ENCODE measurements around the gene MAST1.

DNA sequence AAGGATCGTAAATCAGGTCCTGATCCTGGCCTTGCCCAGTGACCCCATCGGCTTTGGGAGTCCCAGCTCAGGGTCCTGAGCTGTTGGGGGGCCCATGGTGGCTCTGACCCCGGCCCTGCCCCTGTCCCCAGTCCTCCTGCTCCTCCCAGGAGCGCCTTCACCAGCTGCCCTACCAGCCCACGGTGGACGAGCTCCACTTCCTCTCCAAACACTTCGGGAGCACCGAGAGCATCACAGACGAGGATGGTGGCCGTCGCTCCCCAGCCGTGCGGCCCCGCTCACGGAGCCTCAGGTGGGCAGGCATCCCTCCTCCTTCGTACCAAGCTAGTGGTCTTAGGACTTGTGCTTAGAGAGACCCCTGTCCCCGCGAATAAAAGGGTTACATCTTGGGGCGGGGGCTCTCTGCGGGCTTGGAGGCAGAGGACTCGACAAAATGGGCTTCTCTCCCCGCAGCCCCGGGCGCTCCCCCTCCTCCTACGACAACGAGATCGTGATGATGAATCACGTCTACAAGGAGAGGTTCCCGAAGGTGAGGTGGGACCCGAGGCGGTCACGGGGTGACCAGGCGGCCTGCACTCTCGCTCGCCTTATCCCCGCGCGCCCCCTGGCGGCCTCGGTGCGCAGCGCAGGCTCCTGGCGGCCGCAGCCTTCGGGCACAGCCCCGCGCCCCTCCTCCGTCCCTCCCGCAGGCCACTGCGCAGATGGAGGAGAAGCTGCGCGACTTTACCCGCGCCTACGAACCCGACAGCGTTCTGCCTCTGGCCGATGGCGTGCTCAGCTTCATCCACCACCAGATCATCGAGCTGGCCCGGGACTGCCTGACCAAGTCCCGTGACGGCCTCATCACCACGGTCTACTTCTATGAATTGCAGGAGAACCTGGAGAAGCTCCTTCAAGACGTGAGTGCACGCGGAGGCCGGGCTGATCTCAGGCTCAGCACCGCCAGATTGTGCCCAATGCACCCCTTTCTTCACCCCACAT is 9.1 kb downstream of the MAST1 start:
- TF ChIP-seq GATA2 (IDR thresholded peaks at IDR 0.05; ENCODE audit: low read depth, low read length) (no peak), GATA3 (IDR thresholded peaks at IDR 0.05; ENCODE audit: low read depth, low read length) (no peak)
